GM13976 (cell line): ENCODE data around the gene UNC5A.

ENCODE experiments used
- DNase-seq: peaks from one replicate; pipeline ENCODE4 v3.0.0; 2012; ENCODE audit warnings: low spot score
- in situ Hi-C: fragments of 300-500 bp; cut with MboI; formaldehyde crosslinking; loops from one replicate; pipeline ENCODE4 v1.12.0; 2022; ENCODE audit warnings: low sequenced_read_pairs, mixed read lengths, inconsistent platforms; ENCODE audit not compliant: unreplicated experiment
- TF ChIP-seq, protein P1 (sequence below): IDR thresholded peaks from 2 replicates; pipeline ENCODE4 v1.5.1; 2012; ENCODE audit warnings: borderline replicate concordance, mild to moderate bottlenecking; ENCODE audit not compliant: insufficient read depth; ENCODE audit errors: extremely low read depth, missing control alignments, control extremely low read depth

The UNC5A gene

DNA sequence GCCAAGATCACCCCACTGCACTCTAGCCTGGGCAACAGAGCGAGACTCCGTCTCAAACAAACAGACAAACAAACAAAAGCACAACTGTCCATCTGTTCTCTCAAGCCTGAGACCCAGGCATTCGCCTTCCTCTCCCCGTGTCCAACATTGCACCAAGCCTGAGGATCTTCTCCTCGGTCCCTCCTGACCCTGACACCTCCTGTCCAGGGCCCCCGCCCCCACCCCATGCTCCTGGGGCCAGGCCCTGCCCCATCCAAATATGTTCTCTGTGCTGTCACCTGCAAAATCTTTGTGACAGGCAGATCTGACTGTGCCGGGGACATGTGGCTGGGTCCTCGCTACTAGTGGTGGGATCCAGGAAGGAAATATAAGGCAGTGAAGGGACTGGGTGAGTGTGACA, 33.4 kb upstream of the UNC5A start:
- in situ Hi-C loops: no loop called here
- TF ChIP-seq, protein P1, sequence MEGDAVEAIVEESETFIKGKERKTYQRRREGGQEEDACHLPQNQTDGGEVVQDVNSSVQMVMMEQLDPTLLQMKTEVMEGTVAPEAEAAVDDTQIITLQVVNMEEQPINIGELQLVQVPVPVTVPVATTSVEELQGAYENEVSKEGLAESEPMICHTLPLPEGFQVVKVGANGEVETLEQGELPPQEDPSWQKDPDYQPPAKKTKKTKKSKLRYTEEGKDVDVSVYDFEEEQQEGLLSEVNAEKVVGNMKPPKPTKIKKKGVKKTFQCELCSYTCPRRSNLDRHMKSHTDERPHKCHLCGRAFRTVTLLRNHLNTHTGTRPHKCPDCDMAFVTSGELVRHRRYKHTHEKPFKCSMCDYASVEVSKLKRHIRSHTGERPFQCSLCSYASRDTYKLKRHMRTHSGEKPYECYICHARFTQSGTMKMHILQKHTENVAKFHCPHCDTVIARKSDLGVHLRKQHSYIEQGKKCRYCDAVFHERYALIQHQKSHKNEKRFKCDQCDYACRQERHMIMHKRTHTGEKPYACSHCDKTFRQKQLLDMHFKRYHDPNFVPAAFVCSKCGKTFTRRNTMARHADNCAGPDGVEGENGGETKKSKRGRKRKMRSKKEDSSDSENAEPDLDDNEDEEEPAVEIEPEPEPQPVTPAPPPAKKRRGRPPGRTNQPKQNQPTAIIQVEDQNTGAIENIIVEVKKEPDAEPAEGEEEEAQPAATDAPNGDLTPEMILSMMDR: no peak
- DNase-seq: no peak

DNA sequence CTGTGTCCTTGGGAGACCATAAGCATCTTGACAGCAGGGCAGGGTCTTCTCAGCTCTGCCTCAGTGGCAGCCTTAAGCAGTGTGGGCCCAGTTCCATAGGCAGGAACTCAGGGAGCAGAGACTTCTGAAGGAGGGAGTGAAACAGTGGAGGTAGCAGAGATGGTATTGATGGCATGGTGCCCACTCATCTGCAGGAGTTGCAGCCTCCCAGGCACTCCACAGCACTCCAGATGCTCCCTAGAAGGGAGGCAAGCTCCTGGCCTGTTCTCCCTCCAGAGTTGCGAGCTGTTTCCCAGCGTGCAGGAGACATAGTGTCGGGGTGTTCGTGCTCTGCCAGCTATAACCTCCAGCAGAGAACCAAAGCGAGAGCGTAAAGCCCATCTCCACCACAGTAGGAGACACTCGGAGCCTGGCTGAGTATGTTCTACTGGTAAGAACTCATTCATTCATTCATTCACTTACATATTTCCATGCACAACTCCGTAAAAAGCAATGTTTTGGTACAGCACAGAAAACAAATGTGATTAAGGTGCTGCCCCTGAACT, 31.4 kb upstream of the UNC5A start:
- in situ Hi-C loops: no loop called here
- TF ChIP-seq, protein P1: no peak
- DNase-seq: no peak

DNA sequence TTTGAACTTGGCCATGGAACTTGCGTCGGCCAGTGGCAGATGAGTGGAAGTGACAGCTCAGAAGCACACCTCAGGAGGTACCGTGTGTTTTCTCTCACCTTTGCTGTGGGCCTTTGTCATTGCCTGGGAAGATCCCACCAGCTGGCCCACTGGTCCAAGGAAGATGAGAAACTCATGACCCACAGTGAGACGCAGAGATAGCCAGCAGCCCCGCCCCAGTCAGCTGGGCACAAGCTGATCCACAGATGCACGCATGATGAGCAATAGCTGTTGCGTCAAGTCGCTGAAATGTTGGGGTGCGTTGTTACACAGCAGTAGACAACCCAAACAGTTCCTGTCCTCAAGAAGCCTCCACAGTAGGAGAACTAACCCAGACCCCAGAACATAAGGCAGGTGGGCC, 30.8 kb upstream of the UNC5A start:
- in situ Hi-C loops: no loop called here

DNA sequence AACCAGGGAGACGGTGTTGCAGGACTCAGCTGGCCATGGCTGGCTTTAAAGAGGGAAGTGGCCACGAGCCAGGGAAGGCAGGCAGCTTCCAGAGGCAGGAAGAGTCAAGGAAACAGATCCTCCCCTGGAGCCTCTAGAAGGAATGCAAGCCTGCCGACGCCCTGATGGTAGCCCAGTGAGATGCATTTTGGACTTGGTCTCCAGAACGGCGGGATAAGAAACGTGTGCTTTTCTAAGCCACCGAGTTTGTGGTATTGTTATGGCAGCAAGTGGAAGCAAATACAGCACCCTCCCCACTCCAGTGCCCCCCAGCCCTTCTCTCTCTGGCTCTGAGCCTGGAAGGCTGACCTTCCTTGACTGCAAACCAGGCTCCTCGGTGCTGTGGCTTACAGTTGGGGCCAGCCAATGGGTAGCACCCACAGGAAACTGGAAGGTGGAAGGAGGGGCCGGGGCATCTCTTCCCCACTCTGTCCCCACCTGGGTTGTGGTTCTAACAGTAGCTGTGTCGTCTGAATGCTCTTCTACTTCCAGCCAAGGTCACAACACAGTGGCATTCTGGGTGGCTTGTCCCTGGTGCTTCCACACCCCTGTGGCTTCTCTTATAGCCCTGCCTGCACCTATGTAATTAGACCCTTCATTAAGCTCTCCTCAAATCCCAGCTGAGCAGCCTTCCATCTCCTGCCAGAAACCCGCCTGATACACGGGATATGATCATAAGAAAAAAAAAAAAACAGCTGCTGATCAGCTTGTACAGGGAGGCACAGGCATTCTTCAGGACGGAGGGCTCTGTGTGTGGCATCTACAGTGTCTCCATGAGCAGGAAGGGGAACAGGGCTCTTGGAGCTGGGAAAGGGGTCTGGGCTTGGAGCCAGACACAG, 29.9 kb upstream of the UNC5A start:
- DNase-seq: peak; percentile 9
- TF ChIP-seq, protein P1: no peak
- in situ Hi-C loops: no loop called here

More for the DNA sequence above, 30.8 kb upstream of the UNC5A start:
- TF ChIP-seq, protein P1: no peak
- DNase-seq: peak; percentile 3

DNA sequence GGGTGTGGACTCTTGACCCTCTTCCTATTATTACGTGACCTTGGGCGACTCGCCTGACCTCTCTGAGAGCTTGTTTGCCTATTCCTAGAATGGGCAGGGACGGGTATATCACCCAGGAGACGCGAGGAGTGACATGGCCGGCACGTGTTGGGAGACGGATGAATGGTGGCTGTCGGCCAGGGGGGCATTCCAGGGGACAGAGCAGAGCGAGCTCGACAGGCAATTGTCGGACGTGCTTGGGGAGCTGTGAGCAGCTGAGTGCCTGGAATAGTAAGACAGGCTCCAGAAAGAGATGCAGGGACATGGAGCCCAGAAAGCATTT, 29.3 kb upstream of the UNC5A start:
- DNase-seq: peak; percentile 12
- in situ Hi-C loops: no loop called here
- TF ChIP-seq, protein P1: no peak

DNA sequence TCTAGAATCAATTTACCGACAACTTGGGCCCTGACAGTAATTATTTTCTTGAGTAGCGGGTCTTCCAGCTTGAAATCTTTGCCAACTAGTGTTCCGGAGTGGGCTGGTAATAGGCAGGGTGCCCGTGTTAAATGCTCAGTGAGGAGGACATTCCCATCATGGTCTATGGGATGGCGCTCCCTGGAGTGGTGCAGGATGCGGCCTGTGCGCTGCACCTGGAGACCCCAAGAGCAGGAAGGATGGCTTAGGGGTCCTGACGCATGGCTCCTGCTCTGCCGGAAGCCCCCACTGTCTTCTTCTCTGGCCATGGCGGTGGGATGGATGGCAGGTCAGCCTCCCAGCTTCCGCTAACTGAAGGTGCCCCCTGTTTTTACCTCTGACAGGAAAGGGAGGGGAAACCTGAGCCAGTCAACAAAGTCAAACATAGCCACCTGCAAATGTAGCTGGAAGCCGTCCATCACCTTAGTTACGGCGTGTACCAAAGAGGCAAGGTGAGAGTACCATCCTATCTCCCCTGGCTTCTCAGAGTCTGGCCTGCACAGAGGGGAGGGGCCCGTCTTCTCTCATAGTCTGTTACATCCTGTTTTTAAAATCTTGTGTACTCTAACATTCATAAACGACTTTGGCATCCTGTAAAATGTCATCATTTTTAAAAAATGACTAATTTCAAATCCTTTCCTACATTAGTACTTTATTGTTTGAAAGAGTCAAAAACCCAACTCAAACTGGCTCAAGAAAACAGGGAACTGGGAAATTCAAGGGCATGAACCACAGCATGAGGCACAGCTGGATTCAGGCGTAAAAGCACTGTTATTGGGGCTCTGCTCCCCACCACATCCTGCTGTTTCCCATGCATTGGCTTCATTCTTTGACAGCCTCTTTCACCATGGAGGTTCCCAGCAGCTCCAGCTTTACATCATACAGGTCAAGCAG, 28.5 kb upstream of the UNC5A start:
- DNase-seq: peak; percentile 8
- TF ChIP-seq, protein P1: no peak
- in situ Hi-C loops: no loop called here
